A673 (cell line): Measurements from ENCODE around the gene ITPR1. TPM values are rescaled to one million over a fixed set of nuclear protein-coding genes. Genes with fewer than 3 reads are reported as not detected.

Experiments used
- BruUV-seq: library from RNA; stranded (reverse); fragments of 400-500 nt; replicated peaks from 2 replicates; lab custom pipeline; 2021; lab: Mats Ljungman, UMichigan
- CTCF ChIA-PET: fragments of 300-600 bp; sonication (Branson Sonifier 250); formaldehyde crosslinking; loops from one replicate; lab custom pipeline; 2022; ENCODE audit warnings: antibody characterized with exemption; lab: Charles Lee
- POLR2A ChIA-PET: fragments of 300-600 bp; sonication (Branson Sonifier 250); formaldehyde crosslinking; loops from one replicate; lab custom pipeline; 2022; ENCODE audit warnings: antibody characterized with exemption; ENCODE audit not compliant: low non-redundant PET; lab: Charles Lee
- DNase-seq: peaks from one replicate; pipeline ENCODE4 v3.0.0-alpha.2; 2015; ENCODE audit warnings: low spot score
- H3K27ac ChIP-seq: fragments of 200-600 bp; sonication (generic); 2 replicates; pipeline ENCODE4 v1.5.1; 2016; ENCODE audit warnings: mixed run types, low read depth, mild to moderate bottlenecking, mixed read lengths, antibody characterized with exemption, low read length; ENCODE audit not compliant: poor library complexity, severe bottlenecking
- H3K27me3 ChIP-seq: fragments of 200-600 bp; sonication (generic); replicated peaks from 2 replicates; pipeline ENCODE4 v1.6.1; 2017; ENCODE audit warnings: mixed run types, low read depth, mild to moderate bottlenecking, mixed read lengths, antibody characterized with exemption, low read length; ENCODE audit not compliant: insufficient read depth, poor library complexity
- H3K36me3 ChIP-seq: fragments of 200-600 bp; sonication (generic); 2 replicates; pipeline ENCODE4 v1.6.1; 2016; ENCODE audit warnings: mixed run types, mild to moderate bottlenecking, mixed read lengths, antibody characterized with exemption, low read length; ENCODE audit not compliant: insufficient read depth, poor library complexity, severe bottlenecking
- H3K4me1 ChIP-seq: fragments of 200-600 bp; sonication (generic); 2 replicates; pipeline ENCODE4 v1.6.1; 2017; ENCODE audit warnings: mixed run types, mild to moderate bottlenecking, mixed read lengths, antibody characterized with exemption, low read length; ENCODE audit not compliant: insufficient read depth, poor library complexity, severe bottlenecking
- H3K4me3 ChIP-seq: fragments of 200-600 bp; sonication (generic); 2 replicates; pipeline ENCODE4 v1.5.1; 2016; ENCODE audit warnings: low read depth, mixed run types, mild to moderate bottlenecking, mixed read lengths, low read length; ENCODE audit not compliant: poor library complexity, severe bottlenecking
- H3K9me3 ChIP-seq: fragments of 200-600 bp; sonication (generic); 2 replicates; pipeline ENCODE4 v1.6.1; 2016; ENCODE audit warnings: mixed run types, low read depth, mild to moderate bottlenecking, mixed read lengths, antibody characterized with exemption, low read length; ENCODE audit not compliant: poor library complexity, severe bottlenecking
- EZH2 ChIP-seq: fragments of 200-600 bp; sonication (generic); IDR thresholded peaks from 2 replicates; pipeline ENCODE4 v1.6.1; 2017; ENCODE audit warnings: borderline replicate concordance, low read depth, mild to moderate bottlenecking, mixed read lengths, antibody characterized with exemption, low read length; ENCODE audit not compliant: poor library complexity, severe bottlenecking
- intact Hi-C: fragments of 100-400 bp; cut with micrococcal nuclease; formaldehyde crosslinking; loops from one replicate; pipeline ENCODE4 v1.10.0; 2022; ENCODE audit not compliant: unreplicated experiment
- total RNA-seq: library from RNA; stranded (reverse); gene quantifications from 2 replicates; pipeline ENCODE4 v1.2.3, GENCODE V29; 2021
- TF ChIP-seq, protein P1 (sequence below): fragments of 300-800, 200-600 bp; sonication (generic); conservative IDR thresholded peaks from 2 replicates; pipeline ENCODE4 v1.5.1; 2017; ENCODE audit warnings: low read depth, mild to moderate bottlenecking, antibody characterized with exemption, low read length, moderate library complexity, mixed read lengths

ITPR1 gene
- total RNA-seq, 1 experiment from 2014 or later: 8.6 TPM

DNA sequence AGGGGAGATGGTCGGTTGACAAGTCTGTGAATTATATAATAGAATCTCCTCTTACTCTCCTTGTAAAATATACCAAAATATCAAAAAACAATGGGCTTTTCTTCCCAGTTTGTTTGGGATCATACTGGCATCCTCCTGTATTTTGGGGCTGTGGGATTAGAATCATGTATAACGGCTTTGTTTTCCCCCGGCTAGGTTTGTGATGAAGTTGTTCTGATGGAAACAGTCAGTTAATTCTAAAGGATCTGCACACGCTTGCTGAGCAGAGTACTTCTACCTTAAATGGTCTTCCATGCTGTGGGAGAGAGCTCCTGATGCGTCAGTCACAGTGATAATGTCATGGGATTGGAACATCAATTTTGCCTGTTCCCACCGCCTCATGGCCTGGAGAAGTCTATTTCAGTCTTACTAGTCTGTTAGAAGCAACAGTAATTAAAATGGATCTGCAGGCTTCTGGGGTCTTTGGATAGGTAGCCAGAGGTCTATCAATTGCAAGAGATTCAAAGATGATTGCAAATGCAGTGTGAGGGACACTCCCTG is 81.3 kb downstream of the ITPR1 start:
- ChIA-PET POLR2A (no interaction called here), CTCF (no interaction called here)
- BruUV-seq: no TSS peak
- DNase-seq: no peak
- no peaks in the 10 kb centered on the region for H3K27me3 ChIP-seq
- no peaks in the 10 kb centered on the region for H3K36me3 ChIP-seq
- no peak overlapping the region for H3K27ac ChIP-seq
- H3K4me3 ChIP-seq: no peak overlapping the region
- intact Hi-C loops: no loop called here
- H3K4me1 ChIP-seq: no peaks in the 10 kb centered on the region
- H3K9me3 ChIP-seq: no peaks in the 10 kb centered on the region
- TF ChIP-seq, protein P1, sequence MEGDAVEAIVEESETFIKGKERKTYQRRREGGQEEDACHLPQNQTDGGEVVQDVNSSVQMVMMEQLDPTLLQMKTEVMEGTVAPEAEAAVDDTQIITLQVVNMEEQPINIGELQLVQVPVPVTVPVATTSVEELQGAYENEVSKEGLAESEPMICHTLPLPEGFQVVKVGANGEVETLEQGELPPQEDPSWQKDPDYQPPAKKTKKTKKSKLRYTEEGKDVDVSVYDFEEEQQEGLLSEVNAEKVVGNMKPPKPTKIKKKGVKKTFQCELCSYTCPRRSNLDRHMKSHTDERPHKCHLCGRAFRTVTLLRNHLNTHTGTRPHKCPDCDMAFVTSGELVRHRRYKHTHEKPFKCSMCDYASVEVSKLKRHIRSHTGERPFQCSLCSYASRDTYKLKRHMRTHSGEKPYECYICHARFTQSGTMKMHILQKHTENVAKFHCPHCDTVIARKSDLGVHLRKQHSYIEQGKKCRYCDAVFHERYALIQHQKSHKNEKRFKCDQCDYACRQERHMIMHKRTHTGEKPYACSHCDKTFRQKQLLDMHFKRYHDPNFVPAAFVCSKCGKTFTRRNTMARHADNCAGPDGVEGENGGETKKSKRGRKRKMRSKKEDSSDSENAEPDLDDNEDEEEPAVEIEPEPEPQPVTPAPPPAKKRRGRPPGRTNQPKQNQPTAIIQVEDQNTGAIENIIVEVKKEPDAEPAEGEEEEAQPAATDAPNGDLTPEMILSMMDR: no peak
- TF ChIP-seq EZH2: no peak

DNA sequence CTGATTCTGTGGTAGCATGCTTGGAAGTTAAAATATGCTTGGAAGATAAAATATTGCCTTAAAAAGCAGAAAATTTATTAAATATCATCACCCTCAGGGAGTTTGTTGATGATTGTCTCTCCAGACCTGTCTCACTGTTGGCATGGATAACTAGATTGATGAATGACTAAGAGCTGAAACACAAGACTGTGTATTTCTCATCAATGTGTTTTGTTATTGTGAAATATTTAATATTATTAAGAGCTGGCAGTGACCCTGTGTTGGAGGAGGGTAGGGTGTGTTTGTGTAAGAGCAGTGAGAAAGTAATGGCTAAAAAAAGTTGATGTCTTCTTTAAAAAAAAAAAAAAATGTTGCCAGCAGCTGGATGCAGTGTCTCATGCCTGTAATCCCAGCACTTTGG is 82.2 kb downstream of the ITPR1 start:
- no peaks in the 10 kb centered on the region for H3K27me3 ChIP-seq
- no TSS peak for BruUV-seq
- intact Hi-C loops: no loop called here
- CTCF ChIA-PET: no interaction called here
- no peaks in the 10 kb centered on the region for H3K4me1 ChIP-seq
- H3K36me3 ChIP-seq: no peaks in the 10 kb centered on the region
- H3K27ac ChIP-seq: no peak overlapping the region
- DNase-seq: no peak
- no peaks in the 10 kb centered on the region for H3K9me3 ChIP-seq
- TF ChIP-seq, protein P1: no peak
- TF ChIP-seq EZH2: no peak
- H3K4me3 ChIP-seq: no peak overlapping the region
- POLR2A ChIA-PET: no interaction called here

DNA sequence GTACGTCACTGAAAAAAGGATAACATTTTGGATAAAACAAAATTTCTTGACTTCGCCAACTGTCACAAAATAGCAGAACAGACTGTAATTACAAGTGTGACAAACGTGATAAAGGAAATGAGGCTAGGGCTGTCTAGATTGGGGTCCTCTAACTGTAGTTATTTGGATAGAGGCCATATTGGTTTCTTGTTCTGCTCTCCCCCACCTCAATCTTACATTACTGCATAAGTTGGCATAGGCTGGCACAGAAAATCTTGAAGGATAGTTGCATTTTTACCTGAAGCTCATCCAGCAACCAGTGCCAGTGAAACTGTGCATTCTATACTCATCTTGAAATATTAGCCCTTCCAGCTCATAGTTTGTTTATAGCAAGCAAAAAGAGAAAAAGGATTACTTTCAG is 84.6 kb downstream of the ITPR1 start:
- ChIA-PET CTCF (no interaction called here), POLR2A (no interaction called here)
- no TSS peak for BruUV-seq
- no peak for TF ChIP-seq EZH2
- TF ChIP-seq, protein P1: no peak
- no peak overlapping the region for H3K4me3 ChIP-seq
- no peak overlapping the region for H3K27ac ChIP-seq
- intact Hi-C loops: no loop called here
- no peaks in the 10 kb centered on the region for H3K27me3 ChIP-seq
- no peaks in the 10 kb centered on the region for H3K36me3 ChIP-seq
- H3K9me3 ChIP-seq: no peaks in the 10 kb centered on the region
- no peaks in the 10 kb centered on the region for H3K4me1 ChIP-seq
- DNase-seq: no peak
